PFSK-1 (cell line): ENCODE measurements around the gene INTS12.

ENCODE experiments used
- FOXP2 ChIP-seq: optimal IDR thresholded peaks from 2 replicates; pipeline ENCODE3; 2011; ENCODE audit warnings: borderline replicate concordance, control low read depth, inconsistent platforms; ENCODE audit not compliant: insufficient read depth; ENCODE audit errors: extremely low read length, extremely low read depth
- POLR2AphosphoS5 ChIP-seq: IDR thresholded peaks from 2 replicates; pipeline ENCODE4 v1.6.1; 2012; ENCODE audit warnings: low read depth, mild to moderate bottlenecking, control low read depth, low read length, moderate library complexity
- SIN3A ChIP-seq: IDR thresholded peaks from 2 replicates; pipeline ENCODE4 v1.6.1; 2012; ENCODE audit warnings: mild to moderate bottlenecking, low read length, moderate library complexity, borderline replicate concordance; ENCODE audit not compliant: insufficient read depth
- TAF1 ChIP-seq: IDR thresholded peaks from 2 replicates; pipeline ENCODE4 v1.6.1; 2012; ENCODE audit warnings: low read length, control low read depth, borderline replicate concordance; ENCODE audit not compliant: insufficient read depth
- TF ChIP-seq, protein P1 (sequence below), 2 experiments: IDR thresholded peaks; 2 replicates each; pipeline versions ENCODE4 v1.6.1 to v1.8.0; 2011 to 2012; ENCODE audit warnings: low read depth in 2 of 2, low read length in 2 of 2, control low read depth in 1 of 2, inconsistent platforms in 1 of 2, mild to moderate bottlenecking in 1 of 2, moderate library complexity in 1 of 2; ENCODE audit not compliant: insufficient read depth in 1 of 2

Gene INTS12

GRCh38 chr4:105662935-105663675 lies 45.4 kb downstream of the INTS12 start:
- TF ChIP-seq, protein P1, sequence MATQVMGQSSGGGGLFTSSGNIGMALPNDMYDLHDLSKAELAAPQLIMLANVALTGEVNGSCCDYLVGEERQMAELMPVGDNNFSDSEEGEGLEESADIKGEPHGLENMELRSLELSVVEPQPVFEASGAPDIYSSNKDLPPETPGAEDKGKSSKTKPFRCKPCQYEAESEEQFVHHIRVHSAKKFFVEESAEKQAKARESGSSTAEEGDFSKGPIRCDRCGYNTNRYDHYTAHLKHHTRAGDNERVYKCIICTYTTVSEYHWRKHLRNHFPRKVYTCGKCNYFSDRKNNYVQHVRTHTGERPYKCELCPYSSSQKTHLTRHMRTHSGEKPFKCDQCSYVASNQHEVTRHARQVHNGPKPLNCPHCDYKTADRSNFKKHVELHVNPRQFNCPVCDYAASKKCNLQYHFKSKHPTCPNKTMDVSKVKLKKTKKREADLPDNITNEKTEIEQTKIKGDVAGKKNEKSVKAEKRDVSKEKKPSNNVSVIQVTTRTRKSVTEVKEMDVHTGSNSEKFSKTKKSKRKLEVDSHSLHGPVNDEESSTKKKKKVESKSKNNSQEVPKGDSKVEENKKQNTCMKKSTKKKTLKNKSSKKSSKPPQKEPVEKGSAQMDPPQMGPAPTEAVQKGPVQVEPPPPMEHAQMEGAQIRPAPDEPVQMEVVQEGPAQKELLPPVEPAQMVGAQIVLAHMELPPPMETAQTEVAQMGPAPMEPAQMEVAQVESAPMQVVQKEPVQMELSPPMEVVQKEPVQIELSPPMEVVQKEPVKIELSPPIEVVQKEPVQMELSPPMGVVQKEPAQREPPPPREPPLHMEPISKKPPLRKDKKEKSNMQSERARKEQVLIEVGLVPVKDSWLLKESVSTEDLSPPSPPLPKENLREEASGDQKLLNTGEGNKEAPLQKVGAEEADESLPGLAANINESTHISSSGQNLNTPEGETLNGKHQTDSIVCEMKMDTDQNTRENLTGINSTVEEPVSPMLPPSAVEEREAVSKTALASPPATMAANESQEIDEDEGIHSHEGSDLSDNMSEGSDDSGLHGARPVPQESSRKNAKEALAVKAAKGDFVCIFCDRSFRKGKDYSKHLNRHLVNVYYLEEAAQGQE (IDR thresholded peaks at IDR 0.05; ENCODE audit: insufficient read depth in 1 of 2, low read depth in 2 of 2, low read length in 2 of 2): no peak

DNA sequence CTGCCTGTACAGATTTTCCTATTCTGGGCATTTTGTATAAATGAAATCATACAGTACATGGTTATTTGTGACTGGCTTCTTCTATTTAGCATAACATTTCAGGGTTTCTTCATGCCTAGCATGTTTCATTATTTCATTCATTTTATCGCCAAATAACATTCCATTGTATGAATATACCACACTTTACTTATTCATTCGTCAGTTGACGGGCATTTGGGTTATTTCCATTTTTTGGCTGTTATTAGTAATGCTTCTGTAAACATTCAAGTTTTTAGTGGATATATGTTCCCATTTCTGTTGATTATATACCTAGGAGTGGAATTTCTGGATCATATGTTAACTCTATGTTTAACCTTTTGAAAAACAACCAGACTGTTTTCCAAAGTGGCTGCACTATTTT lies 47.5 kb downstream of the INTS12 start:
- no peak for TF ChIP-seq SIN3A
- no peak for TF ChIP-seq FOXP2
- TF ChIP-seq, protein P1 (IDR thresholded peaks at IDR 0.05; ENCODE audit: insufficient read depth in 1 of 2, low read depth in 2 of 2, low read length in 2 of 2): no peak
- TF ChIP-seq TAF1: no peak
- no peak for TF ChIP-seq POLR2AphosphoS5

DNA sequence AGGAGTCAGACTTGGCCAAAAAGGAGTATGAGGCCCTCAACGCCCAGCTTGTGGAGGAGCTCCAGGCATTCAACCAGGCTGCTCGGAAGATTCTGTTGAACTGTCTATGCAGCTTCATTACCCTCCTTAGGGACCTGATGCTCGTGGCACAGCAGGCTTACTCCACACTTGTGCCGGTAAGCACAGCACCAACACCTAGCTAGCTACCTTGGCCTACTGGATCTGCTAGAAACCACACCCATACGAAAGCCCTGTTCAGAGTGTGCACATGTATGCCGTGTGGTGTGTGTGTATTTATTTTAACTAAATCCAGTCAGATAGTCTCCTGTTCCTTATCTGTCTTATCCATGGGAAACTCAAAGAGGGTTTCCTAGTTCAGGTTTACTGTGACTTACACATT lies 49.3 kb downstream of the INTS12 start:
- no peak for TF ChIP-seq TAF1

GRCh38 chr4:105657117-105657765 lies 51.2 kb downstream of the INTS12 start:
- TF ChIP-seq FOXP2 (no peak), TAF1 (no peak), SIN3A (no peak), POLR2AphosphoS5 (no peak)
- TF ChIP-seq, protein P1 (IDR thresholded peaks at IDR 0.05; ENCODE audit: insufficient read depth in 1 of 2, low read depth in 2 of 2, low read length in 2 of 2): no peak

DNA sequence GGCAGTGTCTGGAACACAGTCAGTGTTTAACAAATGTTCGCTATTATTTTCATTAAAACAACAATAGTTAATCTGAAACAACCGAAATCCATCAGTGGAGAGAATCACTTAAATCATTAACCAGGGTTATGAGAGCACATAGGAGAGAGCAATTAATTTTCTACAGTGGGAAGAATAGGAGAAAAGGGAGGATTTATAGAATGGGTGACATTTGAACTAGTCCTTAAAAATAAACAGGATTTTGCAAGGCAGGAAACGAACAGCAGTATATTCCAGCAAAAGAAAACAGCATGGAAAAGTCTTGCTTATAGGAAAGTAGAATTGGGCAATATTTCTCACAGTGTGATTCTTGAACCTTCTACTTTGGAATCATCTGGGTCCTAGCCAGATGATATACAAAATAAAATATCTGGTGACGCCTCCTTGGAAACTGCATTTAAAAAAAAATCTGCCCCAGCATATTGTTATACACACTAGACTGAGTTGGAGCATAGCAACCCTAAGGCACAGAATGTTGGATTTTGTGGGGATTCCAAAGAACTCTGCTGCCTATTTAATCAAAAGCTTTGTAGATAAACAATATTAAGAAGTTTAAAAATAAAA lies 56.1 kb downstream of the INTS12 start:
- TF ChIP-seq, protein P1 (IDR thresholded peaks at IDR 0.05; ENCODE audit: insufficient read depth in 1 of 2, low read depth in 2 of 2, low read length in 2 of 2): no peak
- TF ChIP-seq FOXP2 (no peak), POLR2AphosphoS5 (no peak), SIN3A (no peak), TAF1 (no peak)
